Esophagus muscularis mucosa (tissue), 3 donors: ENCODE results near the gene NEB.

Experiments
- POLR2A ChIP-seq: fragments of 450-650 bp; IDR thresholded peaks from one replicate; pipeline ENCODE4 v1.6.1; 2017; ENCODE audit warnings: antibody characterized with exemption, moderate library complexity, mild to moderate bottlenecking, low read depth
- POLR2AphosphoS5 ChIP-seq, 2 donors: sonication (generic); formaldehyde crosslinking; IDR thresholded peaks; one replicate each; pipeline ENCODE4 v1.6.1; 2017; ENCODE audit warnings: antibody characterized with exemption in 2 of 2
- TF ChIP-seq, protein P1 (sequence below), 3 experiments: fragments of 200-600 bp in 2 of 3; fragments of 450-650 bp in 1 of 3; sonication (generic) in 2 of 3; IDR thresholded peaks; one replicate each; pipeline ENCODE4 v1.5.1; 2017 to 2019; ENCODE audit warnings: antibody characterized with exemption in 3 of 3, mild to moderate bottlenecking in 2 of 3, moderate library complexity in 1 of 3

- TF ChIP-seq POLR2A (no peak), POLR2AphosphoS5 (IDR thresholded peaks at IDR 0.05) (no peak)
- TF ChIP-seq, protein P1, sequence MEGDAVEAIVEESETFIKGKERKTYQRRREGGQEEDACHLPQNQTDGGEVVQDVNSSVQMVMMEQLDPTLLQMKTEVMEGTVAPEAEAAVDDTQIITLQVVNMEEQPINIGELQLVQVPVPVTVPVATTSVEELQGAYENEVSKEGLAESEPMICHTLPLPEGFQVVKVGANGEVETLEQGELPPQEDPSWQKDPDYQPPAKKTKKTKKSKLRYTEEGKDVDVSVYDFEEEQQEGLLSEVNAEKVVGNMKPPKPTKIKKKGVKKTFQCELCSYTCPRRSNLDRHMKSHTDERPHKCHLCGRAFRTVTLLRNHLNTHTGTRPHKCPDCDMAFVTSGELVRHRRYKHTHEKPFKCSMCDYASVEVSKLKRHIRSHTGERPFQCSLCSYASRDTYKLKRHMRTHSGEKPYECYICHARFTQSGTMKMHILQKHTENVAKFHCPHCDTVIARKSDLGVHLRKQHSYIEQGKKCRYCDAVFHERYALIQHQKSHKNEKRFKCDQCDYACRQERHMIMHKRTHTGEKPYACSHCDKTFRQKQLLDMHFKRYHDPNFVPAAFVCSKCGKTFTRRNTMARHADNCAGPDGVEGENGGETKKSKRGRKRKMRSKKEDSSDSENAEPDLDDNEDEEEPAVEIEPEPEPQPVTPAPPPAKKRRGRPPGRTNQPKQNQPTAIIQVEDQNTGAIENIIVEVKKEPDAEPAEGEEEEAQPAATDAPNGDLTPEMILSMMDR (IDR thresholded peaks at IDR 0.05): no peak
These were observed 40.2 kb upstream of the NEB start for GRCh38 chr2:151774506-151774905.
